IMR-90 (cell line): ENCODE data around the gene RUNX2. TPM values are rescaled to one million over a fixed set of nuclear protein-coding genes. Genes with fewer than 3 reads are reported as not detected.

ENCODE experiments used
- ATAC-seq: fragments of 200-7000 bp; cut with Tn5 transposase; 2 replicates; pipeline ENCODE4 v1.9.1; 2020; ENCODE audit warnings: low read depth, mild to moderate bottlenecking, moderate library complexity
- BruUV-seq: library from RNA; stranded (reverse); fragments of 400-500 nt; replicated peaks from 2 replicates; lab custom pipeline; 2021; lab: Mats Ljungman, UMichigan
- CTCF ChIA-PET: fragments of 300-600 bp; formaldehyde crosslinking; extraction: SDS; loops from one replicate; lab custom pipeline; 2021; ENCODE audit warnings: antibody characterized with exemption; lab: Yijun Ruan, JAX
- POLR2A ChIA-PET: fragments of 300-600 bp; sonication (Branson Sonifier 250); formaldehyde crosslinking; loops from one replicate; lab custom pipeline; 2022; ENCODE audit warnings: antibody characterized with exemption; ENCODE audit not compliant: unreplicated experiment; lab: Charles Lee
- DNase-seq: peaks from one replicate; pipeline ENCODE4 v3.0.0; 2013
- H2AFZ ChIP-seq: replicated peaks from 2 replicates; pipeline ENCODE3; 2013; ENCODE audit warnings: low read length, mild to moderate bottlenecking; ENCODE audit not compliant: poor library complexity
- H2AK5ac ChIP-seq: 2 replicates; pipeline ENCODE4 v1.6.1; 2013; ENCODE audit warnings: low read depth, low read length, inconsistent platforms
- H2AK9ac ChIP-seq: replicated peaks from 2 replicates; pipeline ENCODE3; 2013; ENCODE audit warnings: mild to moderate bottlenecking, low read depth, low read length, moderate library complexity; ENCODE audit not compliant: poor library complexity
- H2BK120ac ChIP-seq: 2 replicates; pipeline ENCODE4 v1.6.1; 2013; ENCODE audit warnings: low read depth, low read length, inconsistent platforms
- H2BK15ac ChIP-seq: 3 replicates; pipeline ENCODE4 v1.6.1; 2013; ENCODE audit warnings: low read depth, low read length, inconsistent platforms
- H2BK20ac ChIP-seq: 2 replicates; pipeline ENCODE4 v1.6.1; 2013; ENCODE audit warnings: low read depth, mild to moderate bottlenecking, inconsistent platforms, low read length, moderate library complexity
- H2BK5ac ChIP-seq: 2 replicates; pipeline ENCODE4 v1.6.1; 2013; ENCODE audit warnings: mild to moderate bottlenecking, low read depth, low read length, inconsistent platforms; ENCODE audit not compliant: poor library complexity, severe bottlenecking
- H3K14ac ChIP-seq: replicated peaks from 2 replicates; pipeline ENCODE4 v1.6.1; 2013; ENCODE audit warnings: low read depth, low read length, inconsistent platforms
- H3K18ac ChIP-seq: 2 replicates; pipeline ENCODE4 v1.6.1; 2013; ENCODE audit warnings: low read depth, low read length, control low read depth
- H3K23ac ChIP-seq: 2 replicates; pipeline ENCODE4 v1.6.1; 2013; ENCODE audit warnings: low read depth, low read length, inconsistent platforms
- H3K27ac ChIP-seq: 2 replicates; pipeline ENCODE4 v1.5.1; 2013; ENCODE audit warnings: mild to moderate bottlenecking, control low read depth, low read length; ENCODE audit not compliant: insufficient read depth
- H3K27me3 ChIP-seq: 2 replicates; pipeline ENCODE4 v1.6.1; 2013; ENCODE audit warnings: low read length; ENCODE audit not compliant: control insufficient read depth, insufficient read depth
- H3K36me3 ChIP-seq: 2 replicates; pipeline ENCODE4 v1.6.1; 2013; ENCODE audit warnings: low read length, mixed read lengths; ENCODE audit not compliant: control insufficient read depth, insufficient read depth
- H3K4ac ChIP-seq: 2 replicates; pipeline ENCODE4 v1.6.1; 2013; ENCODE audit warnings: low read depth, low read length, inconsistent platforms
- H3K4me1 ChIP-seq: 2 replicates; pipeline ENCODE4 v1.6.1; 2013; ENCODE audit warnings: low read length, mixed read lengths; ENCODE audit not compliant: control insufficient read depth, insufficient read depth
- H3K4me2 ChIP-seq: 2 replicates; pipeline ENCODE4 v1.6.1; 2013; ENCODE audit warnings: low read depth, mild to moderate bottlenecking, control low read depth, low read length, moderate library complexity
- H3K4me3 ChIP-seq: 2 replicates; pipeline ENCODE4 v1.5.1; 2013; ENCODE audit warnings: low read depth, mild to moderate bottlenecking, control low read depth, low read length, moderate library complexity; ENCODE audit not compliant: insufficient read depth
- H3K56ac ChIP-seq: 2 replicates; pipeline ENCODE4 v1.6.1; 2013; ENCODE audit warnings: low read length, inconsistent platforms; ENCODE audit not compliant: insufficient read depth; ENCODE audit errors: extremely low read depth
- H3K79me1 ChIP-seq, 2 experiments: 2 replicates each; pipeline ENCODE4 v1.6.1; 2013; ENCODE audit warnings: low read length in 2 of 2, inconsistent platforms in 1 of 2, low read depth in 1 of 2
- H3K9ac ChIP-seq: 2 replicates; pipeline ENCODE4 v1.6.1; 2013; ENCODE audit warnings: low read depth, low read length, control low read depth
- H3K9me1 ChIP-seq: 2 replicates; pipeline ENCODE4 v1.6.1; 2013; ENCODE audit warnings: low read length, inconsistent platforms; ENCODE audit not compliant: insufficient read depth
- H3K9me3 ChIP-seq: 2 replicates; pipeline ENCODE4 v1.6.1; 2013; ENCODE audit warnings: low read length; ENCODE audit not compliant: control insufficient read depth, insufficient read depth
- H4K20me1 ChIP-seq: 2 replicates; pipeline ENCODE4 v1.6.1; 2013; ENCODE audit warnings: low read length, inconsistent platforms; ENCODE audit not compliant: insufficient read depth
- H4K5ac ChIP-seq: 2 replicates; pipeline ENCODE4 v1.6.1; 2013; ENCODE audit warnings: mild to moderate bottlenecking, low read depth, low read length, control low read depth
- H4K8ac ChIP-seq, 2 experiments: 2 replicates each; pipeline ENCODE4 v1.6.1; 2013; ENCODE audit warnings: low read depth in 2 of 2, low read length in 2 of 2, control low read depth in 1 of 2, inconsistent platforms in 1 of 2
- H4K91ac ChIP-seq: 2 replicates; pipeline ENCODE4 v1.6.1; 2013; ENCODE audit warnings: low read depth, low read length, inconsistent platforms; ENCODE audit not compliant: insufficient read depth
- BHLHE40 ChIP-seq: fragments of 150-350 bp; IDR thresholded peaks from 2 replicates; pipeline ENCODE4 v1.6.1; 2016; ENCODE audit warnings: mild to moderate bottlenecking, low read depth, low read length
- CTCF ChIP-seq: conservative IDR thresholded peaks from 2 replicates; pipeline ENCODE4 v1.5.1; 2012; ENCODE audit warnings: mild to moderate bottlenecking, low read depth, low read length, improper control_type of control experiment
- ELK1 ChIP-seq: fragments of 150-350 bp; IDR thresholded peaks from 2 replicates; pipeline ENCODE4 v1.6.1; 2016; ENCODE audit warnings: low read depth, mild to moderate bottlenecking, low read length, moderate library complexity, borderline replicate concordance
- MAFK ChIP-seq: IDR thresholded peaks from 2 replicates; pipeline ENCODE4 v1.6.1; 2012; ENCODE audit warnings: low read depth, low read length, improper control_type of control experiment
- MAZ ChIP-seq: IDR thresholded peaks from 2 replicates; pipeline ENCODE4 v1.6.1; 2012; ENCODE audit warnings: low read depth, mild to moderate bottlenecking, low read length, improper control_type of control experiment, moderate library complexity, borderline replicate concordance
- POLR2A ChIP-seq: IDR thresholded peaks from 2 replicates; pipeline ENCODE4 v1.6.1; 2012; ENCODE audit warnings: mild to moderate bottlenecking, low read depth, low read length
- RAD21 ChIP-seq: IDR thresholded peaks from 2 replicates; pipeline ENCODE4 v1.6.1; 2012; ENCODE audit warnings: low read length, improper control_type of control experiment
- WGBS, 2 experiments: methylation state at CpG; one replicate each; pipeline versions ENCODE4 v1.1.5 to v1.1.7; 2013; ENCODE audit warnings: missing lambda C conversion rate in 2 of 2; ENCODE audit not compliant: insufficient read length in 1 of 2; ENCODE audit errors: extremely low coverage in 2 of 2; 5-methylcytosine and 5-hydroxymethylcytosine counted together
- dilution Hi-C: fragments of 300-500 bp; cut with HindIII; formaldehyde crosslinking; loops from one replicate; pipeline ENCODE4 v1.14.3; 2018; ENCODE audit warnings: low sequenced_read_pairs; ENCODE audit not compliant: unreplicated experiment
- in situ Hi-C: fragments of 300-500 bp; cut with MboI; formaldehyde crosslinking; loops from 3 replicates; pipeline ENCODE4 v1.14.3; 2019; ENCODE audit warnings: low sequenced_read_pairs, inconsistent platforms, mixed read lengths
- intact Hi-C: fragments of 100-400 bp; cut with micrococcal nuclease; formaldehyde crosslinking; loops from 2 replicates; pipeline ENCODE4 v1.10.0; 2022
- polyA plus RNA-seq, 3 experiments: library from polyadenylated mRNA; depleted of rRNA; stranded (reverse); fragments of >200 nt; gene quantifications; 2 replicates each; pipeline ENCODE4 v1.2.3, GENCODE V29; 2012; ENCODE audit warnings: low replicate concordance in 1 of 3
- total RNA-seq: library from RNA; depleted of rRNA; stranded (reverse); fragments of >200 nt; gene quantifications from 2 replicates; pipeline ENCODE4 v1.2.3, GENCODE V29; 2012
- TF ChIP-seq, protein P1 (sequence below): fragments of 150-350 bp; IDR thresholded peaks from 2 replicates; pipeline ENCODE4 v1.6.1; 2017; ENCODE audit warnings: mild to moderate bottlenecking, antibody characterized with exemption, low read length, low read depth

The RUNX2 gene
- total and polyA plus RNA-seq, 2 of the 4 experiments (the other 2 are of a cell fraction), result 2.3 to 4.7 TPM

DNA sequence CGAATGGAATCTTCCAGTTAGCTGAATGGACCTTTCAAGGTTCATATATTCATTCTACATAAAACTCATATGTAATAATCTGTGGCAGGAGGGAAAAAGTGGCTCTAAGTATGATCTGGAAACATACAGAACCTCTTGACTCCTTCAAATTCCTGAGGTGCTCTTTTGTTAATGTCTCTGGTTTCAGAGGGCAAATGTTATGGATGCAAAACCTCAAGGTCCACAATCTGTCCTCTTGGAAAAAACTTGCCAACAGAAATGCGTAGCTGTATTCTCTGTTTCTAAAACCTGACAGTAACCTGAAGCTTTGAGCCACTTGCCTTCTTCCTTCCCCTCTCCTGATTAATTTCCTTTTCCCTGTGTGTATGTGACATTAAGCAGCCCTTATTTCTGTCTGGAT, 130.5 kb downstream of the RUNX2 start:
- in situ Hi-C loops, result no loop called here
- no peak overlapping the region for H4K5ac ChIP-seq
- no peak overlapping the region for H2BK5ac ChIP-seq

More for the DNA sequence above, 130.5 kb downstream of the RUNX2 start:
- no peak for DNase-seq
- Histone ChIP-seq H3K36me3 (no peaks in the 10 kb centered on the region), H3K9ac (no peak overlapping the region), H3K9me1 (peaks cover 9% of the 10 kb centered on the region), H3K14ac (no peak overlapping the region), H4K8ac (peak overlapping the region in 1 of 2 experiments; percentile 19; a peak in 1 of 4 replicates), H2BK15ac (0 out of 3 replicates have a peak overlapping the region, but pooled peaks have one; percentile 47), H3K4me3 (no peak overlapping the region), H3K9me3 (no peaks in the 10 kb centered on the region), H2AFZ (no peak overlapping the region), H3K4me1 (peaks cover 6% of the 10 kb centered on the region), H3K56ac (no peak overlapping the region), H2AK9ac (no peak overlapping the region), H2AK5ac (no peak overlapping the region), H3K4me2 (no peak overlapping the region), H4K91ac (no peak overlapping the region), H3K27ac (no peak overlapping the region), H2BK20ac (no peak overlapping the region), H3K79me1 (peaks cover 7 to 42% of the 10 kb centered on the region in 2 experiments; a peak in 3 of 4 replicates), H3K4ac (peak overlapping the region; percentile 26; the same call in 1 of the 2 replicates), H3K27me3 (no peaks in the 10 kb centered on the region), H4K20me1 (no peaks in the 10 kb centered on the region), H2BK120ac (no peak overlapping the region), H3K23ac (no peak overlapping the region), H3K18ac (no peak overlapping the region)
- ChIA-PET CTCF (no interaction called here), POLR2A (no interaction called here)
- WGBS, 2 experiments, result no CpG with 5 or more reads among the region's 2 CpGs
- ATAC-seq, result no peak
- TF ChIP-seq MAFK, result no peak
- no peak for TF ChIP-seq CTCF
- TF ChIP-seq POLR2A, result no peak
- TF ChIP-seq ELK1, result no peak
- TF ChIP-seq RAD21, result no peak
- TF ChIP-seq, protein P1, sequence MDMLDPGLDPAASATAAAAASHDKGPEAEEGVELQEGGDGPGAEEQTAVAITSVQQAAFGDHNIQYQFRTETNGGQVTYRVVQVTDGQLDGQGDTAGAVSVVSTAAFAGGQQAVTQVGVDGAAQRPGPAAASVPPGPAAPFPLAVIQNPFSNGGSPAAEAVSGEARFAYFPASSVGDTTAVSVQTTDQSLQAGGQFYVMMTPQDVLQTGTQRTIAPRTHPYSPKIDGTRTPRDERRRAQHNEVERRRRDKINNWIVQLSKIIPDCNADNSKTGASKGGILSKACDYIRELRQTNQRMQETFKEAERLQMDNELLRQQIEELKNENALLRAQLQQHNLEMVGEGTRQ, result no peak
- no peak for TF ChIP-seq BHLHE40
- no peak for TF ChIP-seq MAZ
- no TSS peak for BruUV-seq
- dilution Hi-C loops (no loop called here), intact Hi-C loops (no loop called here)
